ENCODE results near the gene TCEAL9. TPM values are rescaled to one million over a fixed set of nuclear protein-coding genes. Genes with fewer than 3 reads are reported as not detected.

Gene TCEAL9
- total RNA-seq = 10 to 100 TPM; 33.9 to 62.1 TPM
- polyA plus RNA-seq = 100 to 1,000 TPM in 1 of 2 donors, 10 to 100 TPM in 1; 81.1 to 110 TPM
- long read RNA-seq, donor 1, transcript TCEAL9-202 (3 exons, 1,033 nt) = major isoform, 48 of 105 reads
- long read RNA-seq, donor 1, transcript TCEAL9-201 (2 exons, 699 nt) = minor isoform, 17 of 105 reads
- long read RNA-seq, donor 1, transcript TCEAL9-203 (1 exons, 1,938 nt) = minor isoform, 29 of 105 reads
- long read RNA-seq, donor 1, partial matches to known transcripts = 11 of 105 reads
- long read RNA-seq, donor 1, other reads (novel, unspliced or antisense) = 0 of 105 reads
- long read RNA-seq, donor 2, transcript TCEAL9-202 (3 exons, 1,033 nt) = major isoform, 29 of 51 reads
- long read RNA-seq, donor 2, transcript TCEAL9-203 (1 exons, 1,938 nt) = minor isoform, 16 of 51 reads
- long read RNA-seq, donor 2, transcript TCEAL9-201 (2 exons, 699 nt) = minor isoform, 6 of 51 reads
- long read RNA-seq, donor 2, partial matches to known transcripts = 0 of 51 reads
- long read RNA-seq, donor 2, other reads (novel, unspliced or antisense) = 0 of 51 reads
- long read RNA-seq, donor 3, transcript TCEAL9-203 (1 exons, 1,938 nt) = minor isoform, 10 of 57 reads
- long read RNA-seq, donor 3, transcript TCEAL9-202 (3 exons, 1,033 nt) = major isoform, 35 of 57 reads
- long read RNA-seq, donor 3, transcript TCEAL9-201 (2 exons, 699 nt) = minor isoform, 12 of 57 reads
- long read RNA-seq, donor 3, partial matches to known transcripts = 0 of 57 reads
- long read RNA-seq, donor 3, other reads (novel, unspliced or antisense) = 0 of 57 reads
- long read RNA-seq, donor 4, transcript TCEAL9-201 (2 exons, 699 nt) = minor isoform, 17 of 71 reads
- long read RNA-seq, donor 4, transcript TCEAL9-202 (3 exons, 1,033 nt) = major isoform, 30 of 71 reads
- long read RNA-seq, donor 4, transcript TCEAL9-203 (1 exons, 1,938 nt) = minor isoform, 24 of 71 reads
- long read RNA-seq, donor 4, partial matches to known transcripts = 0 of 71 reads
- long read RNA-seq, donor 4, other reads (novel, unspliced or antisense) = 0 of 71 reads
- long read RNA-seq, donor 5, transcript TCEAL9-201 (2 exons, 699 nt) = minor isoform, 33 of 149 reads
- long read RNA-seq, donor 5, transcript TCEAL9-202 (3 exons, 1,033 nt) = major isoform, 74 of 149 reads
- long read RNA-seq, donor 5, transcript TCEAL9-203 (1 exons, 1,938 nt) = minor isoform, 27 of 149 reads
- long read RNA-seq, donor 5, partial matches to known transcripts = 9 of 149 reads
- long read RNA-seq, donor 5, other reads (novel, unspliced or antisense) = 6 of 149 reads

DNA sequence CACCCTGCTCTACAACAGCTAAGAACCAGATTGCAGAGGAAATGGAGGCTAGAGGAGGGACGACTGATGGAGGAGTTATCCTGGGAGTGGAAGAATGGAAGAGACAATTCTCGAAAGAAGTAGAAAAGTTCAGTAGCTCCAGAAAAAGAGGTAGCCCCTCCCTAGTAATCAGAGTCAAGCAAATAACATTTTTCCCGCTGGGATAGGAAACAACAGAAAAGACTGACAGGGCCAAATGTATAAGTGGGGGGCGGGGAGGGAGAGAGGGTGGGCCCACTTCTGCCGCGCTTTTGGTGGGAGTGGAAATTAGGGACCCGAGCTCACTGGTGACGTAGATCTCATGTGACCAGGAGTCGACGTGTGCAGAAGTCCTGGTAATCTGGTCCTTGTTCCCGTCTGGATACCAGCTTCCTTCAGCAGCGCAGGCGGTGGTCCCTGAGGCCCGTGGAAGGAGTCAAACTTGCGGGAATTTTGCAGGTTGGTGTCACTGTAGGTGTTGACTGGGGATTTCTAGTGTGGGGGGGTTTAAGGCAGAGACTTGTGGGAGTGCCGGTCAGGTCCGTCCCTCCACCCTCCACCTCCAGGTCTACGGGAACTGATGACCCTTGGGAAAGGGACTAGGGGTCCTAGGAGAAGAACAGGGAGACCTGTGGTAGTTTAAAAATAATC lies at the start of gene TCEAL9:
TSS of gene TCEAL9 (plus strand) at position 377 of the 669 bp plus-strand sequence. CDS start 1,179 bp downstream, outside the sequence.
- H3K9ac ChIP-seq (ENCODE audit: insufficient read depth in 1 of 2, low read length in 2 of 2) = peak within 1 kb of the TSS; percentile 97 to 98
- peak within 1 kb of the TSS; percentile 62 for H3K4me3 ChIP-seq
- TF ChIP-seq, protein P1, sequence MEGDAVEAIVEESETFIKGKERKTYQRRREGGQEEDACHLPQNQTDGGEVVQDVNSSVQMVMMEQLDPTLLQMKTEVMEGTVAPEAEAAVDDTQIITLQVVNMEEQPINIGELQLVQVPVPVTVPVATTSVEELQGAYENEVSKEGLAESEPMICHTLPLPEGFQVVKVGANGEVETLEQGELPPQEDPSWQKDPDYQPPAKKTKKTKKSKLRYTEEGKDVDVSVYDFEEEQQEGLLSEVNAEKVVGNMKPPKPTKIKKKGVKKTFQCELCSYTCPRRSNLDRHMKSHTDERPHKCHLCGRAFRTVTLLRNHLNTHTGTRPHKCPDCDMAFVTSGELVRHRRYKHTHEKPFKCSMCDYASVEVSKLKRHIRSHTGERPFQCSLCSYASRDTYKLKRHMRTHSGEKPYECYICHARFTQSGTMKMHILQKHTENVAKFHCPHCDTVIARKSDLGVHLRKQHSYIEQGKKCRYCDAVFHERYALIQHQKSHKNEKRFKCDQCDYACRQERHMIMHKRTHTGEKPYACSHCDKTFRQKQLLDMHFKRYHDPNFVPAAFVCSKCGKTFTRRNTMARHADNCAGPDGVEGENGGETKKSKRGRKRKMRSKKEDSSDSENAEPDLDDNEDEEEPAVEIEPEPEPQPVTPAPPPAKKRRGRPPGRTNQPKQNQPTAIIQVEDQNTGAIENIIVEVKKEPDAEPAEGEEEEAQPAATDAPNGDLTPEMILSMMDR (IDR thresholded peaks at IDR 0.05; ENCODE audit: control extremely low read depth, extremely low read depth) = no peak
- peak within 1 kb of the TSS; percentile 77 to 89 for H3K27ac ChIP-seq (ENCODE audit: low read depth in 1 of 2, low read length in 1 of 2)
- H3K36me3 ChIP-seq (ENCODE audit: control insufficient read depth in 4 of 4, insufficient read depth in 4 of 4, low read length in 4 of 4) = no peaks in the 10 kb centered on the region
- WGBS, 2 donors = 0 to 27% methylated on average over 18 of the region's 18 CpGs
- H3K27me3 ChIP-seq (ENCODE audit: control insufficient read depth in 3 of 3, insufficient read depth in 3 of 3, low read length in 2 of 3) = peaks cover 0 to 22% (median 3%) of the 10 kb centered on the region in 3 donors
- H3K9me3 ChIP-seq (ENCODE audit: control insufficient read depth in 4 of 4, insufficient read depth in 3 of 4, low read length in 3 of 4) = no peaks in the 10 kb centered on the region
- ATAC-seq (ENCODE audit: insufficient read depth, low FRiP score) (peak; percentile 79), DNase-seq (peak; percentile 90 to 95 (median 93))
- H3K4me1 ChIP-seq (ENCODE audit: control insufficient read depth in 5 of 5, insufficient read depth in 5 of 5, low read length in 5 of 5) = peaks cover 0 to 4% (median 0%) of the 10 kb centered on the region in 5 donors

GRCh38 chrX:103309860-103310554 lies 46.3 kb upstream of the TCEAL9 start:
- DNase-seq = no peak
- Histone ChIP-seq H3K9me3 (ENCODE audit: control insufficient read depth in 4 of 4, insufficient read depth in 3 of 4, low read length in 3 of 4) (no peaks in the 10 kb centered on the region), H3K27ac (ENCODE audit: low read depth in 1 of 2, low read length in 1 of 2) (no peak overlapping the region), H3K4me1 (ENCODE audit: control insufficient read depth in 5 of 5, insufficient read depth in 5 of 5, low read length in 5 of 5) (no peaks in the 10 kb centered on the region), H3K4me3 (peak overlapping the region; percentile 28), H3K36me3 (ENCODE audit: control insufficient read depth in 4 of 4, insufficient read depth in 4 of 4, low read length in 4 of 4) (no peaks in the 10 kb centered on the region), H3K27me3 (ENCODE audit: control insufficient read depth in 3 of 3, insufficient read depth in 3 of 3, low read length in 2 of 3) (peaks cover 2 to 34% (median 27%) of the 10 kb centered on the region in 3 donors), H3K9ac (ENCODE audit: insufficient read depth in 1 of 2, low read length in 2 of 2) (no peak overlapping the region)
- WGBS, 2 donors = 39 to 60% methylated on average over 7 to 32 of the region's 32 CpGs
- ATAC-seq (ENCODE audit: insufficient read depth, low FRiP score) = no peak
- TF ChIP-seq, protein P1 (IDR thresholded peaks at IDR 0.05; ENCODE audit: control extremely low read depth, extremely low read depth) = no peak
